ENCODE measurements around the gene PLXNA4.

GRCh38 chr7:132207782-132208181 is 368.5 kb downstream of the PLXNA4 start:
- TF ChIP-seq CTCF (conservative IDR thresholded peaks at IDR 0.05) (no peak), EZH2 (IDR thresholded peaks at IDR 0.05; ENCODE audit: low read depth) (no peak)

Measured in PC-9 (cell line).